ENCODE measurements around the gene TMPRSS11B.
"Not testable (repeated sequence)": the region's sequence is repeated elsewhere in the genome, so short reads cannot be mapped to it uniquely, and the experiment has no call there.

The TMPRSS11B gene
- total RNA-seq = 0 reads per million in 3 donors

- no peaks in the 10 kb centered on the region for H3K9me3 ChIP-seq (ENCODE audit: control insufficient read depth, low read length)
- no peaks in the 10 kb centered on the region for H3K36me3 ChIP-seq (ENCODE audit: control insufficient read depth, insufficient read depth, low read length)
- H3K4me1 ChIP-seq (ENCODE audit: control insufficient read depth, insufficient read depth, low read length, poor library complexity, severe bottlenecking) = no peaks in the 10 kb centered on the region
- no peak within 1 kb of the TSS for H3K4me3 ChIP-seq (ENCODE audit: insufficient read depth, low read depth, low read length, poor library complexity, severe bottlenecking)
- H3K27ac ChIP-seq (ENCODE audit: insufficient read depth, low read length, poor library complexity, severe bottlenecking) = no peak within 1 kb of the TSS
- no peak for DNase-seq
- no peaks in the 10 kb centered on the region for H3K27me3 ChIP-seq (replicated peaks; ENCODE audit: control insufficient read depth, insufficient read depth, low read length, poor library complexity, severe bottlenecking)
Observed at GRCh38 chr4:68245594-68245993, at the start of gene TMPRSS11B. Gene TMPRSS11B (minus strand): TSS chr4:68245694. CDS start chr4:68245558, 136 bp downstream.

GRCh38 chr4:68291256-68291655 lies 45.8 kb upstream of the TMPRSS11B start:
- Histone ChIP-seq H3K9me3 (ENCODE audit: control insufficient read depth, low read length) (no peaks in the 10 kb centered on the region), H3K36me3 (ENCODE audit: control insufficient read depth, insufficient read depth, low read length) (no peaks in the 10 kb centered on the region)
- no peak for DNase-seq

GRCh38 chr4:68288393-68288740 lies 42.9 kb upstream of the TMPRSS11B start:
- H3K27ac ChIP-seq (ENCODE audit: insufficient read depth, low read length, poor library complexity, severe bottlenecking) = no peak overlapping the region
- H3K4me3 ChIP-seq (ENCODE audit: insufficient read depth, low read depth, low read length, poor library complexity, severe bottlenecking) = no peak overlapping the region
- DNase-seq = no peak
- no peaks in the 10 kb centered on the region for H3K36me3 ChIP-seq (ENCODE audit: control insufficient read depth, insufficient read depth, low read length)
- no peaks in the 10 kb centered on the region for H3K9me3 ChIP-seq (ENCODE audit: control insufficient read depth, low read length)
- H3K27me3 ChIP-seq (replicated peaks; ENCODE audit: control insufficient read depth, insufficient read depth, low read length, poor library complexity, severe bottlenecking) = peaks cover 3% of the 10 kb centered on the region
- H3K4me1 ChIP-seq (ENCODE audit: control insufficient read depth, insufficient read depth, low read length, poor library complexity, severe bottlenecking) = no peaks in the 10 kb centered on the region

More at GRCh38 chr4:68291256-68291655, 45.8 kb upstream of the TMPRSS11B start:
- peaks cover 3% of the 10 kb centered on the region for H3K27me3 ChIP-seq (replicated peaks; ENCODE audit: control insufficient read depth, insufficient read depth, low read length, poor library complexity, severe bottlenecking)
- H3K4me1 ChIP-seq (ENCODE audit: control insufficient read depth, insufficient read depth, low read length, poor library complexity, severe bottlenecking) = no peaks in the 10 kb centered on the region
- no peak overlapping the region for H3K27ac ChIP-seq (ENCODE audit: insufficient read depth, low read length, poor library complexity, severe bottlenecking)
- H3K4me3 ChIP-seq (ENCODE audit: insufficient read depth, low read depth, low read length, poor library complexity, severe bottlenecking) = no peak overlapping the region

GRCh38 chr4:68287704-68288392 lies 42.4 kb upstream of the TMPRSS11B start:
- no peak overlapping the region for H3K27ac ChIP-seq (ENCODE audit: insufficient read depth, low read length, poor library complexity, severe bottlenecking)
- no peak overlapping the region for H3K4me3 ChIP-seq (ENCODE audit: insufficient read depth, low read depth, low read length, poor library complexity, severe bottlenecking)
- no peaks in the 10 kb centered on the region for H3K36me3 ChIP-seq (ENCODE audit: control insufficient read depth, insufficient read depth, low read length)
- no peak for DNase-seq
- H3K4me1 ChIP-seq (ENCODE audit: control insufficient read depth, insufficient read depth, low read length, poor library complexity, severe bottlenecking) = no peaks in the 10 kb centered on the region
- peaks cover 3% of the 10 kb centered on the region for H3K27me3 ChIP-seq (replicated peaks; ENCODE audit: control insufficient read depth, insufficient read depth, low read length, poor library complexity, severe bottlenecking)
- no peaks in the 10 kb centered on the region for H3K9me3 ChIP-seq (ENCODE audit: control insufficient read depth, low read length)

GRCh38 chr4:68283714-68284113 lies 38.2 kb upstream of the TMPRSS11B start:
- H3K36me3 ChIP-seq (ENCODE audit: control insufficient read depth, insufficient read depth, low read length) = no peaks in the 10 kb centered on the region
- peaks cover 3% of the 10 kb centered on the region for H3K27me3 ChIP-seq (replicated peaks; ENCODE audit: control insufficient read depth, insufficient read depth, low read length, poor library complexity, severe bottlenecking)
- no peak overlapping the region for H3K27ac ChIP-seq (ENCODE audit: insufficient read depth, low read length, poor library complexity, severe bottlenecking)
- H3K9me3 ChIP-seq (ENCODE audit: control insufficient read depth, low read length) = no peaks in the 10 kb centered on the region
- no peaks in the 10 kb centered on the region for H3K4me1 ChIP-seq (ENCODE audit: control insufficient read depth, insufficient read depth, low read length, poor library complexity, severe bottlenecking)
- H3K4me3 ChIP-seq (ENCODE audit: insufficient read depth, low read depth, low read length, poor library complexity, severe bottlenecking) = no peak overlapping the region
- DNase-seq = no peak

- no peak overlapping the region for H3K27ac ChIP-seq (ENCODE audit: insufficient read depth, low read length, poor library complexity, severe bottlenecking)
- no peaks in the 10 kb centered on the region for H3K36me3 ChIP-seq (ENCODE audit: control insufficient read depth, insufficient read depth, low read length)
- no peaks in the 10 kb centered on the region for H3K4me1 ChIP-seq (ENCODE audit: control insufficient read depth, insufficient read depth, low read length, poor library complexity, severe bottlenecking)
- no peaks in the 10 kb centered on the region for H3K9me3 ChIP-seq (ENCODE audit: control insufficient read depth, low read length)
- peaks cover 3% of the 10 kb centered on the region for H3K27me3 ChIP-seq (replicated peaks; ENCODE audit: control insufficient read depth, insufficient read depth, low read length, poor library complexity, severe bottlenecking)
- H3K4me3 ChIP-seq (ENCODE audit: insufficient read depth, low read depth, low read length, poor library complexity, severe bottlenecking) = no peak overlapping the region
- DNase-seq = no peak
Observed at GRCh38 chr4:68283095-68283494, 37.6 kb upstream of the TMPRSS11B start.

GRCh38 chr4:68281796-68282740 lies 36.6 kb upstream of the TMPRSS11B start:
- H3K9me3 ChIP-seq (ENCODE audit: control insufficient read depth, low read length); DNase-seq; H3K36me3 ChIP-seq (ENCODE audit: control insufficient read depth, insufficient read depth, low read length); H3K27me3 ChIP-seq (replicated peaks; ENCODE audit: control insufficient read depth, insufficient read depth, low read length, poor library complexity, severe bottlenecking); H3K4me1 ChIP-seq (ENCODE audit: control insufficient read depth, insufficient read depth, low read length, poor library complexity, severe bottlenecking); H3K4me3 ChIP-seq (ENCODE audit: insufficient read depth, low read depth, low read length, poor library complexity, severe bottlenecking); H3K27ac ChIP-seq (ENCODE audit: insufficient read depth, low read length, poor library complexity, severe bottlenecking): not testable (repeated sequence)

- no peaks in the 10 kb centered on the region for H3K4me1 ChIP-seq (ENCODE audit: control insufficient read depth, insufficient read depth, low read length, poor library complexity, severe bottlenecking)
- no peak overlapping the region for H3K27ac ChIP-seq (ENCODE audit: insufficient read depth, low read length, poor library complexity, severe bottlenecking)
- no peaks in the 10 kb centered on the region for H3K27me3 ChIP-seq (replicated peaks; ENCODE audit: control insufficient read depth, insufficient read depth, low read length, poor library complexity, severe bottlenecking)
- no peaks in the 10 kb centered on the region for H3K36me3 ChIP-seq (ENCODE audit: control insufficient read depth, insufficient read depth, low read length)
- H3K4me3 ChIP-seq (ENCODE audit: insufficient read depth, low read depth, low read length, poor library complexity, severe bottlenecking) = no peak overlapping the region
- no peaks in the 10 kb centered on the region for H3K9me3 ChIP-seq (ENCODE audit: control insufficient read depth, low read length)
- DNase-seq = no peak
Observed at GRCh38 chr4:68278029-68278428, 32.5 kb upstream of the TMPRSS11B start.

GRCh38 chr4:68277627-68278026 lies 32.1 kb upstream of the TMPRSS11B start:
- Histone ChIP-seq H3K27ac (ENCODE audit: insufficient read depth, low read length, poor library complexity, severe bottlenecking) (no peak overlapping the region), H3K4me3 (ENCODE audit: insufficient read depth, low read depth, low read length, poor library complexity, severe bottlenecking) (no peak overlapping the region), H3K9me3 (ENCODE audit: control insufficient read depth, low read length) (no peaks in the 10 kb centered on the region), H3K4me1 (ENCODE audit: control insufficient read depth, insufficient read depth, low read length, poor library complexity, severe bottlenecking) (no peaks in the 10 kb centered on the region), H3K36me3 (ENCODE audit: control insufficient read depth, insufficient read depth, low read length) (no peaks in the 10 kb centered on the region), H3K27me3 (replicated peaks; ENCODE audit: control insufficient read depth, insufficient read depth, low read length, poor library complexity, severe bottlenecking) (no peaks in the 10 kb centered on the region)
- DNase-seq = no peak

GRCh38 chr4:68272860-68273259 lies 27.4 kb upstream of the TMPRSS11B start:
- H3K36me3 ChIP-seq (ENCODE audit: control insufficient read depth, insufficient read depth, low read length) = no peaks in the 10 kb centered on the region
- H3K4me3 ChIP-seq (ENCODE audit: insufficient read depth, low read depth, low read length, poor library complexity, severe bottlenecking) = no peak overlapping the region
- no peaks in the 10 kb centered on the region for H3K4me1 ChIP-seq (ENCODE audit: control insufficient read depth, insufficient read depth, low read length, poor library complexity, severe bottlenecking)
- H3K27ac ChIP-seq (ENCODE audit: insufficient read depth, low read length, poor library complexity, severe bottlenecking) = no peak overlapping the region
- H3K27me3 ChIP-seq (replicated peaks; ENCODE audit: control insufficient read depth, insufficient read depth, low read length, poor library complexity, severe bottlenecking) = no peaks in the 10 kb centered on the region
- H3K9me3 ChIP-seq (ENCODE audit: control insufficient read depth, low read length) = no peaks in the 10 kb centered on the region
- DNase-seq = no peak
